ENCODE results near the gene UBQLN1. TPM values are rescaled to one million over a fixed set of nuclear protein-coding genes. Genes with fewer than 3 reads are reported as not detected.

Gene UBQLN1
- total and polyA plus RNA-seq, 2 donors (not counting 1 experiment from before 2014, with no cell fraction given), result 49.8 to 101 TPM

- POLR2A ChIA-PET, result no interaction called here
- ATAC-seq (ENCODE audit: low read depth) (no peak), DNase-seq (no peak)
- H3K4me2 ChIP-seq (replicated peaks; ENCODE audit: low read depth, low read length, poor library complexity, severe bottlenecking), result no peak overlapping the region
- H3K4me3 ChIP-seq (ENCODE audit: control extremely low read depth in 1 of 5, extremely low read depth in 1 of 5, insufficient read depth in 1 of 5, low read depth in 2 of 5, low read length in 4 of 5), result no peak overlapping the region
- H2AFZ ChIP-seq (ENCODE audit: insufficient read depth, low read depth, low read length, poor library complexity, severe bottlenecking), result no peak overlapping the region
- no peak overlapping the region for H3K27ac Mint-ChIP-seq
- H3K27me3 Mint-ChIP-seq, result no peaks in the 10 kb centered on the region
- no peaks in the 10 kb centered on the region for H3K4me1 ChIP-seq (ENCODE audit: control insufficient read depth in 2 of 2, insufficient read depth in 2 of 2, low read length in 2 of 2)
- intact Hi-C loops (cut with micrococcal nuclease), result loop anchor here (5.0 kb wide), 1 partner anchor 37 kb away; no protein-coding TSS in a partner anchor
- TF ChIP-seq EZH2 (IDR thresholded peaks at IDR 0.05; ENCODE audit: borderline replicate concordance, insufficient read depth, low read depth, low read length, poor library complexity, severe bottlenecking), result no peak
- TF ChIP-seq CTCF (IDR thresholded peaks at IDR 0.05), result no peak
- no peaks in the 10 kb centered on the region for H3K4me1 Mint-ChIP-seq
- H3K9ac ChIP-seq (ENCODE audit: low read length), result no peak overlapping the region
- H3K36me3 ChIP-seq (replicated peaks in 1 of 2; ENCODE audit: control extremely low read depth in 1 of 2, control insufficient read depth in 1 of 2, extremely low read depth in 1 of 2, insufficient read depth in 2 of 2, low read length in 1 of 2), result peaks cover 16 to 68% of the 10 kb centered on the region in 2 experiments
- no peak overlapping the region for H3K4me3 Mint-ChIP-seq
- H3K79me2 ChIP-seq (ENCODE audit: control insufficient read depth, insufficient read depth, low read length), result no peaks in the 10 kb centered on the region
- H3K27me3 ChIP-seq (replicated peaks in 1 of 4; ENCODE audit: control extremely low read depth in 1 of 4, control insufficient read depth in 3 of 4, insufficient read depth in 4 of 4, low read length in 3 of 4), result no peaks in the 10 kb centered on the region
- no peaks in the 10 kb centered on the region for H3K9me3 Mint-ChIP-seq (ENCODE audit: insufficient read depth)
- no CpG with 5 or more reads among the region's 1 CpG for WGBS (ENCODE audit: insufficient coverage)
- no peak overlapping the region for H3K27ac ChIP-seq (ENCODE audit: low read length in 2 of 2)
- peaks cover 0 to 2% (median 0%) of the 10 kb centered on the region in 3 donors for H3K9me3 ChIP-seq (ENCODE audit: control extremely low read depth in 1 of 3, control insufficient read depth in 2 of 3, insufficient read depth in 1 of 3, low read length in 2 of 3)
- no peaks in the 10 kb centered on the region for H4K20me1 ChIP-seq (ENCODE audit: control insufficient read depth, insufficient read depth, low read length, poor library complexity, severe bottlenecking)
- CTCF ChIA-PET, result interaction anchor here (2.0 kb wide), 1 partner anchor 8 kb away, joined by 6 read pairs; no protein-coding TSS in a partner anchor
These were observed 52.3 kb downstream of the UBQLN1 start for GRCh38 chr9:83655433-83655832.

- Histone ChIP-seq H3K79me2 (ENCODE audit: control insufficient read depth, insufficient read depth, low read length) (no peaks in the 10 kb centered on the region), H3K9ac (ENCODE audit: low read length) (no peak overlapping the region), H3K36me3 (replicated peaks in 1 of 2; ENCODE audit: control extremely low read depth in 1 of 2, control insufficient read depth in 1 of 2, extremely low read depth in 1 of 2, insufficient read depth in 2 of 2, low read length in 1 of 2) (peaks cover 18 to 47% of the 10 kb centered on the region in 2 experiments), H4K20me1 (ENCODE audit: control insufficient read depth, insufficient read depth, low read length, poor library complexity, severe bottlenecking) (no peaks in the 10 kb centered on the region), H3K4me3 (ENCODE audit: control extremely low read depth in 1 of 5, extremely low read depth in 1 of 5, insufficient read depth in 1 of 5, low read depth in 2 of 5, low read length in 4 of 5) (no peak overlapping the region), H3K27ac (ENCODE audit: low read length in 2 of 2) (no peak overlapping the region), H2AFZ (ENCODE audit: insufficient read depth, low read depth, low read length, poor library complexity, severe bottlenecking) (no peak overlapping the region), H3K4me1 (ENCODE audit: control insufficient read depth in 2 of 2, insufficient read depth in 2 of 2, low read length in 2 of 2) (no peaks in the 10 kb centered on the region), H3K9me3 (ENCODE audit: control extremely low read depth in 1 of 3, control insufficient read depth in 2 of 3, insufficient read depth in 1 of 3, low read length in 2 of 3) (peaks cover 0 to 2% (median 0%) of the 10 kb centered on the region in 3 donors), H3K4me2 (replicated peaks; ENCODE audit: low read depth, low read length, poor library complexity, severe bottlenecking) (no peak overlapping the region), H3K27me3 (replicated peaks in 1 of 4; ENCODE audit: control extremely low read depth in 1 of 4, control insufficient read depth in 3 of 4, insufficient read depth in 4 of 4, low read length in 3 of 4) (no peaks in the 10 kb centered on the region)
- DNase-seq (no peak), ATAC-seq (ENCODE audit: low read depth) (no peak)
- H3K27me3 Mint-ChIP-seq, result no peaks in the 10 kb centered on the region
- no peaks in the 10 kb centered on the region for H3K9me3 Mint-ChIP-seq (ENCODE audit: insufficient read depth)
- POLR2A ChIA-PET, result no interaction called here
- WGBS (ENCODE audit: insufficient coverage), result 100% methylated on average over 1 of the region's 1 CpG
- H3K4me3 Mint-ChIP-seq, result no peak overlapping the region
- intact Hi-C loops (cut with micrococcal nuclease), result loop anchor here (5.0 kb wide), 1 partner anchor 320 kb away; no protein-coding TSS in a partner anchor
- CTCF ChIA-PET, result interaction anchor here (2.6 kb wide), 1 partner anchor 31 kb away, joined by 11 read pairs; no protein-coding TSS in a partner anchor
- H3K27ac Mint-ChIP-seq, result no peak overlapping the region
- H3K4me1 Mint-ChIP-seq, result peaks cover 5% of the 10 kb centered on the region
- no peak for TF ChIP-seq EZH2 (IDR thresholded peaks at IDR 0.05; ENCODE audit: borderline replicate concordance, insufficient read depth, low read depth, low read length, poor library complexity, severe bottlenecking)
- TF ChIP-seq CTCF (IDR thresholded peaks at IDR 0.05), result no peak
These were observed 55.3 kb downstream of the UBQLN1 start for GRCh38 chr9:83652433-83652832.

All from B cell (primary cell).